Measurements from ENCODE around the gene SLAMF1. TPM values are rescaled to one million over a fixed set of nuclear protein-coding genes. Genes with fewer than 3 reads are reported as not detected.
A peak's percentile ranks its signal among the peaks of the same experiment; 100 is the strongest.

SLAMF1 gene
- total and polyA plus RNA-seq, 9 of the 15 experiments (the other 6 are each of a cell fraction or from before 2014, with no cell fraction given), result 0.04 to 0.17 (median 0.11) TPM; not detected in 4

GRCh38 chr1:160625725-160626498 lies 20.9 kb downstream of the SLAMF1 start:
- Histone ChIP-seq H3K27ac (ENCODE audit: extremely low read depth, low read depth, low read length) (peak overlapping the region; percentile 11; the same call in 2 of the 3 replicates), H3K27me3 (ENCODE audit: control insufficient read depth in 2 of 2, insufficient read depth in 2 of 2, low read length in 2 of 2) (no peaks in the 10 kb centered on the region), H3K79me2 (ENCODE audit: control insufficient read depth, insufficient read depth, low read length) (no peaks in the 10 kb centered on the region), H3K4me3 (no peak overlapping the region), H3K4me1 (replicated peaks in 1 of 2; ENCODE audit: control insufficient read depth in 2 of 2, insufficient read depth in 2 of 2, low read length in 2 of 2) (peaks cover 12 to 52% of the 10 kb centered on the region in 2 experiments; a peak in 4 of 5 replicates), H3K36me3 (ENCODE audit: control insufficient read depth, insufficient read depth, low read length) (no peaks in the 10 kb centered on the region), H4K20me1 (replicated peaks; ENCODE audit: control insufficient read depth, insufficient read depth, low read length) (no peaks in the 10 kb centered on the region), H2AFZ (ENCODE audit: low read depth, low read length) (peak overlapping the region; percentile 25; the same call in 1 of the 2 replicates), H3K9me3 (replicated peaks; ENCODE audit: control insufficient read depth, insufficient read depth, low read depth, low read length) (no peaks in the 10 kb centered on the region), H3K9me1 (ENCODE audit: control insufficient read depth, insufficient read depth, low read length) (no peaks in the 10 kb centered on the region), H3K4me2 (ENCODE audit: insufficient read depth, low read length) (peak overlapping the region; percentile 33; the same call in 1 of the 2 replicates), H3K9ac (ENCODE audit: insufficient read depth in 1 of 2, low read depth in 2 of 2, low read length in 2 of 2) (no peak overlapping the region; a peak in 1 of 4 replicates)
- no TSS peak for BruUV-seq (replicated peaks)
- ChIA-PET POLR2A (interaction anchor here (0.7 to 2.2 kb wide), 2 partner anchors 15 to 343 kb away, joined by 3 to 6 read pairs; no protein-coding TSS in a partner anchor), CTCF (ENCODE audit: low intra/inter-chr PET ratio) (no interaction called here)
- intact Hi-C loops (cut with micrococcal nuclease) (loop anchor here (5.0 to 10.0 kb wide), 2 partner anchors 41 to 139 kb away; no protein-coding TSS in a partner anchor), in situ Hi-C loops (cut with MboI) (no loop called here)
- DNase-seq (ENCODE audit: extremely low read depth in 1 of 4, low spot score in 3 of 4) (peak in 2 of 4 experiments; percentile 28 to 37), ATAC-seq (peak; percentile 40), FAIRE-seq (peak; percentile 64)
- WGBS (ENCODE audit: insufficient coverage, low coverage, missing lambda C conversion rate), result 13% methylated on average over 10 of the region's 10 CpGs
- TF ChIP-seq CBX2 (IDR thresholded peaks at IDR 0.05; ENCODE audit: insufficient read depth, low read length, poor library complexity, severe bottlenecking) (no peak), JUN (IDR thresholded peaks at IDR 0.05; ENCODE audit: borderline replicate concordance, low read depth, low read length) (0 out of 2 replicates have a peak, but pooled peaks have one; percentile 12), JUN (CRISPR knock-in tag; IDR thresholded peaks at IDR 0.05; ENCODE audit: borderline replicate concordance) (no peak), RB1 (IDR thresholded peaks at IDR 0.05; ENCODE audit: low read depth) (no peak), FOXJ2 (tag; IDR thresholded peaks at IDR 0.05) (no peak), NFIC (IDR thresholded peaks at IDR 0.05) (peak; percentile 22; the same call in 1 of the 2 replicates), ARID2 (IDR thresholded peaks at IDR 0.05) (no peak), LARP7 (IDR thresholded peaks at IDR 0.05) (no peak), NEUROD1 (IDR thresholded peaks at IDR 0.05; ENCODE audit: borderline replicate concordance, low read depth, low read length, partially characterized antibody) (no peak), EHMT2 (IDR thresholded peaks at IDR 0.05) (no peak), RFX5 (IDR thresholded peaks at IDR 0.05; ENCODE audit: low read depth, low read length) (no peak), BACH1 (tag; IDR thresholded peaks at IDR 0.05) (peak; percentile 11; the same call in 1 of the 2 replicates), ZNF512 (tag; IDR thresholded peaks at IDR 0.05) (no peak), ATF6 (CRISPR knock-in tag; IDR thresholded peaks at IDR 0.05) (no peak), TRIM28 (IDR thresholded peaks at IDR 0.05) (no peak), IRF9 (tag; IDR thresholded peaks at IDR 0.05) (no peak), KAT8 (IDR thresholded peaks at IDR 0.05; ENCODE audit: low read depth) (no peak), ZNF23 (CRISPR knock-in tag; IDR thresholded peaks at IDR 0.05) (no peak), ZNF175 (CRISPR knock-in tag; IDR thresholded peaks at IDR 0.05; ENCODE audit: low read depth) (no peak)
